NCI-H1417 (cell line): ENCODE results near the gene ZP1.
"Not testable (repeated sequence)": the region's sequence is repeated elsewhere in the genome, so short reads cannot be mapped to it uniquely, and the experiment has no call there.

Experiments
- DNase-seq, 3 experiments: peaks; one replicate each; lab custom pipeline; 2025; lab: John Stamatoyannopoulos, UW

ZP1 gene, protein sequence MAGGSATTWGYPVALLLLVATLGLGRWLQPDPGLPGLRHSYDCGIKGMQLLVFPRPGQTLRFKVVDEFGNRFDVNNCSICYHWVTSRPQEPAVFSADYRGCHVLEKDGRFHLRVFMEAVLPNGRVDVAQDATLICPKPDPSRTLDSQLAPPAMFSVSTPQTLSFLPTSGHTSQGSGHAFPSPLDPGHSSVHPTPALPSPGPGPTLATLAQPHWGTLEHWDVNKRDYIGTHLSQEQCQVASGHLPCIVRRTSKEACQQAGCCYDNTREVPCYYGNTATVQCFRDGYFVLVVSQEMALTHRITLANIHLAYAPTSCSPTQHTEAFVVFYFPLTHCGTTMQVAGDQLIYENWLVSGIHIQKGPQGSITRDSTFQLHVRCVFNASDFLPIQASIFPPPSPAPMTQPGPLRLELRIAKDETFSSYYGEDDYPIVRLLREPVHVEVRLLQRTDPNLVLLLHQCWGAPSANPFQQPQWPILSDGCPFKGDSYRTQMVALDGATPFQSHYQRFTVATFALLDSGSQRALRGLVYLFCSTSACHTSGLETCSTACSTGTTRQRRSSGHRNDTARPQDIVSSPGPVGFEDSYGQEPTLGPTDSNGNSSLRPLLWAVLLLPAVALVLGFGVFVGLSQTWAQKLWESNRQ

DNA sequence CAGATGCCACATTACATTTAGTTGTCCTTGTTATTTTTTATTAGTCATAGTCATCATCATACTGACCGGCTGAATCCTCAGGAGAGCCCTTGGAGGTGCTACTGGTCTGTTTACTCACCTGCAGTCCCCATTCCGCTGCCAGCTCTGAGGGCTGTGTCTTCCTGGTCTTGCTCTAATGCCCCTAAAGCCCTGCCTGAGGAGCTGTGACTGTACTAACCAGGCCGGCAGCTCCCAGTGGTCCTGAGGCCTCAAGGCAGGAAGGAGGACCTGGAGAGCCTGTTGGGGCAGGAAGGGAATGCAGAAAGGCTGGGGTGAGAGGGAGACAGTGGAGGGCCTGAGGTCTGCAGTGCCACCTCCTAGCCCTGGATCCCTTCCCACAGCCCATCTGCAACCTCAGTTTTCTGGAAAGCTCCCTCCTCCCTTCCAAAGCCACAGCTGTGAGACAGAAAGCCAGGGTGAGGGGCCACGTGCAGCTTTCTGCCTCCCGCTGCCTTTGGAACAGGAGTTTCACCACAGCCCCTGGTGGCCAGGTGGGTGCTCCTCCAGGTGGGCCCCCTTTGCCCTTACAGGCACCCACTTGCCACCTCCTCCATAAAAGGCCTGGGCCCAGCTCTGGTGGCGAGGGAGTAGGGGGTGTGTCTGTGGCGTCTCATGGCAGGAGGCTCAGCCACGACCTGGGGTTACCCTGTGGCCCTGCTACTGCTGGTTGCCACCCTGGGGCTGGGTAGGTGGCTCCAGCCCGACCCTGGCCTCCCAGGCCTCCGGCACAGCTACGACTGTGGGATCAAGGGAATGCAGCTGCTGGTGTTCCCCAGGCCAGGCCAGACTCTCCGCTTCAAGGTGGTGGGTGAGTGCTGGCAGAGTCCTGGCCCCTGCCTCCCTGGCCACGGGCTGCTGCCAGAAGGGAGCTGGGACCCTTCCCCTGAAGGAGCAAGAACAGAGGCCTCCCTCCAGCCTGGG is at the start of gene ZP1:
ZP1 (plus strand) TSS at position 632 of the 960 bp plus-strand sequence; CDS start at position 652, 20 bp downstream.
- peak; percentile 18 to 81 (median 39) for DNase-seq

DNA sequence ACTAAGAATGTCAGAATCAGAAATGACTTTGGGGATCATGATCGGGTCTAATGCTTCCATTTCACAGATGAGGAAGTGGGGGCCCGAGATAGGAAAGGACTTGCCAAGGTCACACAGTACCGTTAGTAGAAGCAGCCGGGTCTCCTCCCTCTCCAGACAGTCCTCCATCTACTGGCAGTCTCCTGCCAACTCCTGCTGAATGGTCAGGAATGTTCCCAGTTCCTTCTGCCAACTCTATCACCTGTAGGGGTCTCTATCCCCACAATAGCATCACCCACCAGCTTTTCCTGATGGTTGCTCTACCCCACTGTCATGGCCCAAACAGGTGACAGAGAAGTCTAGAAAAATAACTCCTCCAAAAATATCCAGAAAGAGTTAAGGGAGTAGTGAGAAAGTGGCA is 49.3 kb upstream of the ZP1 start:
- DNase-seq, result no peak

DNA sequence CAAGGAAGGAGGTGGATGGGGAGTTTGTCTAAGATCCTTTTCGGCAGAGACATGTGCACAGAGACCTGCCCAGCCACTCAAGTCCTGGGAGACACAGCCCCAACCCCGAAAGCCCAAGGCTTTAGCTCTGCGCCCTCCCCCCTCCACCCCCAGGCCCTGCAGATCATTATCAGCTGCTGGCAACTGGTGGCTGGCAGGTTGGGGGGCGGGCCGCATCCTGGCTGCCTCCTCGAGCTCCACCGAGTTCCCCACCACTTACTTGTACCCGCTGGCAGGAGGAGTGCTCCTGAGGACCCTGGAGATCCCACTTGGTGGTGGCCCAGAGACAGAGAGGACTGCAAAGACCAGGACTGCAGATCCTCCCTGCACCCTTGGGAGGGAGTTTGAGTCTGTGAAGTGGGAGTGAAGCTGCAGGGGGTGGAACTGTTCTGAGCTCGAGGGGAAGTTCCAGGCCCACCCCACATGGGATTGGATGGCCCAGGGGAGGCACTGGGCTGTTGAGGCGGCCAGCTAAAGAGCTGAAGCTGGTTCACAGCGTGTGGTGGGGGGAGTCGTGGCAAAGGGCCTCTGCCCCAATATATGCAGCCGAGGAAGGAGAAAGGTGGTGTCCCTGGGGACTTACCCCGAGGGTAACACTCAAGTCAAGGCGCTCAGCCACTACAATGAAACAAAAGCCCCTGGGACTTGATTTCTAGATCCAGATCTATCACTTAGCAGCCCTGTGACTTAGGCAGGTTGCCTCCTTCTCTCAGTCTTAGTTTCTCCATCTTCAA is 45.3 kb upstream of the ZP1 start:
- no peak for DNase-seq

DNA sequence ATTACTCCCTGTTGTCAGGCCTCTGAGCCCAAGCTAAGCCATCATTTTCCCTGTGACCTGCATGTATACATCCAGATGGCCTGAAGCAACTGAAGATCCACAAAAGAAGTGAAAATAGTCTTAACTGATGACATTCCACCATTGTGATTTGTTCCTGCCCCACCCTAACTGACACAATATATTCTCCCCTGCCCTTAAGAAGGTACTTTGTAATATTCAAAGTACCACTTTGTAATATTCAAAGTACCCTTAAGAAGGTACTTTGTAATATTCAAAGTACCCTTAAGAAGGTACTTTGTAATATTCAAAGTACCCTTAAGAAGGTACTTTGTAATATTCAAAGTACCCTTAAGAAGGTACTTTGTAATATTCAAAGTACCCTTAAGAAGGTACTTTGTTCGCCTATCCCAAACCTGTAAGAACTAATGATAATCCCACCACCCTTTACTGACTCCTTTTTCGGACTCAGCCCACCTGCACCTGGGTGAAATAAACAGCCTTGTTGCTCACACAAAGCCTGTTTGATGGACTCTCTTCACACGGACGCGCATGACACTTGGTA is 43.5 kb upstream of the ZP1 start:
- DNase-seq, result not testable (repeated sequence)

DNA sequence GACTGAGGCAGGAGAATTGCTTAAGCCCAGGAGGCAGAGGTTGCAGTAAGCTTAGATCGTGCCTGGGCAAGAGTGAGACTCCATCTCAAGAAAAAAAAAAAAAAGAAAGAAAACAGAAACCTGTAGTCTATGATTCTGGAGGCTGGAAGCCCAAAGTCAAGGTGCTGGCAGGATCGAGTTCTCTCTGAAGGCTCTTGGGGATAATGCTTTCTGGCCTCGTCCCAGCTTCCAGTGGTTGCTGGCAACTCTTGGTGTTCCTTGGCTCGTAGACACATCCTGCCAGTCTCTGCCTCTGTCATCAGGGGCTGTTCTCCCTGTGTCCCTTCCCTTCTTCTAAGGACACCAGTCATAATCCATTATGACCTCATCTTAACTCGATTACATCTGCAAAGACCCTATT is 42.2 kb upstream of the ZP1 start:
- no peak for DNase-seq

DNA sequence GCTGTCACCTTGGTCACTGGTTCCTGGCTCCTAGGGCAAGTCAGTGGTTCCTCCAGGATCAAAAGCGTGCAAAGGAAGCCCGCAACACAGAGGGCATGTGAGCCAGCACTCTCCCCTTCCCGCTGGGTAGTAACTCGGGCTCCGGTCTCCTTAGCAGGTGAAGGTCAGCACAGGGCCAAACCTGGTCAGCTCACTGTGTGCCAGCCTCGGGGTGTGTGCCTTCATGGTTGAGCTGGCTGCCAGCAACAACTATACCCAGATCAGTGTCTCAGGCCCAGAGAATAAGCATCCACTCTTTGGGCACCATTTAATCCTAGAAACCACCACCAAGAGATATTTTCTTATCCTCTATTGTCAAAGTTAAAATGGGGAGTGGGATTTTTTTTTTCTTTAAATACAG is 41.6 kb upstream of the ZP1 start:
- DNase-seq, result no peak

DNA sequence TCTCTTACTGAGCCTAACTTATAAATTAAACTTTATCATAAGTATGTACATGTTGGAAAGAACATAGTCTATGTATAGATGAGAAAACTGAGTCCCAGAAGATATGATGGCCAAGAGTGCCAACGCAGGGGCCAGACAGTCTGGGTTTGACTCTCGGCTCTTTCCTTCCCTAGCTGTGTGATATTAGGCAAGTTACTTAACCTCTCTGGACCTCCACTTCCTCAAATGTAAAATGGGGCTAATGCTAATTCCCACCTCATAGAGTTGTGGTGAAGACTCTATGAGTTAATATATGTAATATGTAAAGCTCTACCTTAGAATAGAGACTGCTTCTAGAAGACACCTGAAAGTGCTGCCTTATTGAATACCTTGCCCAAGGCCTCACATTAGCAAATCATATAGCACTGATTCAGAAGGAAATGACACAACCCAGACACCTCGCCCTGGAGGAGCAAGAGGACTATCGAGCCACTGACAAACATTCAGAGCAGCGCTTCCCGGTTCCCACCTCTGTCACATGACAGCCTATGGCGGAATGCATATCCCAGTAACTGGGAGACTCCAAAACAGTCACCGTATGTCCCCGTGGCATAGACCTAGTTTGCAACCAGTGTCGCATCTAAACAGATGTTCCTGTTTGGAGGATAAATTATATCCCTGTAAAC is 36.7 kb upstream of the ZP1 start:
- DNase-seq, result no peak

DNA sequence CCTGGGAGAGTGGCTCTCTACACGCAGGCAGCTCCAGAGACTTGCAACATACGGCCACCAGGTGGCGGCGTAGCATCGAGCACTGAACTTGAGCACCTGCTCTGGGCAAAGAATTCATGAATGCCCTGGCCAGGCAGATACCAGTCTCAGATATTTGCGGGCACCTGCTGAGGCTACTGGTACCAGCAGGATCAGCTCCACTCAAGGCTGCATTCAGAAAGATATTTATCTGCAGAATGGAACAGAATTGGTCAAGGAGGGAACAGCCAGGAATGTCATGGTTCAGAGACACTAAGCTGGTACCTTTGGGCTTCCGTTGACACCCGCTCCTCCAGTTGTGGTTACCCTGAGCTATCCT is 36.2 kb upstream of the ZP1 start:
- peak; percentile 76 to 93 (median 86) for DNase-seq

DNA sequence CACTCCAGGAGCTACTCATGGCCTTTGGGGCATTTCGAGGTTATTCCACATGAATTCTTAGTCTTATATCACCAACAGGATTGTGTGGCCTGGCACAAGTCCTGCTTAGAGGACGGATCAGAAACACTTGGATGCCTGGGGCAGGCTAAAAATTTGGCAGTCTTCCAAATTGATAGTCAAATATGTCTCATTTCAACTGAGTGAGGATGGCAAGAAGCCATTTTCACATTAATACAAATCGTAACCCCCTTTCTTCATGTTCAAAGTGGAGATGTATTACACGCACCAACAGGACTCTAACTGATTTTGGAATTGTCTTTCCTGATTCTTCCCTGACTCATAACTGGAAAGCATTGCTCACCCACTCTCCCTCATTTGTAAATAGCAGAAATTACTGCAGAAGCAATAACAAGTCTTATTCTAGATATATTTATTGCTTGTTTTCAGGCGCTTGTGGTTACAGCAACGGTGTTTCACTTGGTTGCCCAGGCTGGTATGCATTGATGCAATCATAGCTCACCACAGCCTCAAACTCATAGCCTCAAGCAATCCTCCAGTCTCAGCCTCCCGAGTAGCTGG is 35.8 kb upstream of the ZP1 start:
- peak in 2 of 3 experiments; percentile 25 to 78 for DNase-seq

DNA sequence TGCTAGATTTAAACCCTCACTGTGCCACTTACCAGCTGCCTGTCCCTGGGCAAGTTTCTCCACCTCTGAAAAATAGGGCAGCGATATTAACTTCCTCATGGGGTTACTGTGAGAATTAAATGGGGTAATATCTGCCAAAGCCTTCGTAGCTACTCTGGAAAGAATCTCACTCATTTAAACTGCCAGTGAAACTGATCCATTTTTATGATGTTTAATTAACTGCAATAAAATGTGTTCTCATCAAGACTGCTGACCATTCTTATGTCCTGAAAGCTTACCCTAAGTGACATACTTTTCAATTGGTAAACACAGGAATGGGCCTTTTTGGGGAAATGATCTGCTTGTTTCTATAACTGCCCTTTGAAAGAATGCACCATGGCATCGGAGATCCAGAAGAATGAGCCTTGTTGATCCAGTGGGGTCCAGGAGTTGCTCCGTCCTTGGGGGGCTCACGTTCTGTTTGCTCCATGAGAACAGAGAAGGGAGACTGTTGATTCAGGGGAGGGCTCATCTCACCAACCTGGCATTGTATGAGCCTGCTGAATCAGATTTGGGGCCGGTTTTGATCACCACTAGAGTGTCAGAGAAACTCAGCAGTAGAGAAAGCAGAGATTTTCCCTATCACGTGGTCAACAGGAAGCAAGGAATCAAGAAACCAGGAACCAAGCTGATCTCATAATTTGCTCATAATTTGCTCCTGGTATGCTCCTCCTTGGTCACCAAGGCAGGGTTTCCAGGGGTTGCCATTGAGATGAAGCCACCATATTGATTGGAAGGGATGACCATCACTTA is 32.4 kb upstream of the ZP1 start:
- DNase-seq, result no peak

DNA sequence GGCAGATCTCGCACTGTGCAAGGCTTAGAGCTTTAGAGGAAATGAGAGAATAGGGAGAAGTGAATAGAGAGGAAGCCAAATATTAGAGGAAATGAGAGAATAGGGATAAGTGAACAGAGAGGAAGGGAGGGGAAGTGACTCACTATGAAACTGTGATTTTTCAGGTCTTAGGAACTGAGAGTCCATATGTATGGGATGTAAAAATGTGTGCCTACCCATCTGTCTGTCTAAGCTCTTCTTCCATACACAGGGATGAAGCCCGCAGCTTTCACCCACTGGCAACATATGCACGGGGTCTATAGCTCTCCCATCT is 31.9 kb upstream of the ZP1 start:
- no peak for DNase-seq

DNA sequence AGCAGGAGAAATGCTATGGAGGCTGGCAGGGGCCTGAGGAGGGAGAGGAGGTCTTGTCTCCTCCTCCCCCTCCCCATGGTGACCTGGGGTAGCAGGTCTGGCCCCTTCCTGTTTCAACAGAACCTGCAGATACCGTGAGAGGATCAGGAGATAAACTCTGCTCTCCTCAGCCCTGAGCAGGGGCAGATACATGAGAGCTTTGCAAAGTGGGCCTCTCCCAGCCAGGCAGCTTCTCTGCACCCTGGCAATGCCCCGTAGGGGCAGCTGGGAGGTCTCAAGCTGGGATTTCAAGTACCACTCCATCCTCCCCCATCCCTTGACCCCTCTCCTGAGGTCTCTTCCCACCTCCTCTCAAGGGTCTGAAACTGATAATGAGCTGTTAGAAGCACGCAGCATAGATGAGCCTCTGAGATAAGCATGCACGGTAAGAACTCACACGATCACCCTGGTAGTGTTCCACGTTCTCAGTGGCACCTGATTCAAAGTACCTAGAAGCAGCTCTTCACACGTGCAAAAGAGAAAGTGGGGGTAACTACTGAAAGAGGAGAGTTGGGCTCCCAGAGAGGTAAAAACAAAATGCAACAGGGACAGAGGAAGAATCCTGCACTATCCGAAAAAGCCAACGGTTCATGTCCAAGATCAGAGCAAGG is 30.4 kb upstream of the ZP1 start:
- peak in 1 of 3 experiments; percentile 39 for DNase-seq

DNA sequence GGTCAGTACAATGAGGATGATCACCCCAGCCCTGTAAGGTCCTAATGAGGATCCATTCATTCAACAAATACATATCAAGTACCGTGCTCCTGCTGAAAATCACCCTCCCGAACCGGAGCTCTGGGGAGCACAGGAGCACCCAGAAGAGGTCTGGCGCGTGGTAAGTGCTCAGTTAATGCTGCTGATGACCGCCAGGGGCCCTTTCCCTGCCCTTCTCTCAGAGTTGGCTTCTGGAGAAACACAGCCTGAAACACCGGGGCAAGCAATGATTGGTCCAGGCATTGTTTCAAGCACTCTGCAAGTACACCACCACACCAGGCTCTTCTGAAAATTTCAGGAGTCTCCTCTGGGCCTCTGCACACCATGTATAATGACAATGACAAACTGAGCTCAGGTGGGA is 29.2 kb upstream of the ZP1 start:
- no peak for DNase-seq

DNA sequence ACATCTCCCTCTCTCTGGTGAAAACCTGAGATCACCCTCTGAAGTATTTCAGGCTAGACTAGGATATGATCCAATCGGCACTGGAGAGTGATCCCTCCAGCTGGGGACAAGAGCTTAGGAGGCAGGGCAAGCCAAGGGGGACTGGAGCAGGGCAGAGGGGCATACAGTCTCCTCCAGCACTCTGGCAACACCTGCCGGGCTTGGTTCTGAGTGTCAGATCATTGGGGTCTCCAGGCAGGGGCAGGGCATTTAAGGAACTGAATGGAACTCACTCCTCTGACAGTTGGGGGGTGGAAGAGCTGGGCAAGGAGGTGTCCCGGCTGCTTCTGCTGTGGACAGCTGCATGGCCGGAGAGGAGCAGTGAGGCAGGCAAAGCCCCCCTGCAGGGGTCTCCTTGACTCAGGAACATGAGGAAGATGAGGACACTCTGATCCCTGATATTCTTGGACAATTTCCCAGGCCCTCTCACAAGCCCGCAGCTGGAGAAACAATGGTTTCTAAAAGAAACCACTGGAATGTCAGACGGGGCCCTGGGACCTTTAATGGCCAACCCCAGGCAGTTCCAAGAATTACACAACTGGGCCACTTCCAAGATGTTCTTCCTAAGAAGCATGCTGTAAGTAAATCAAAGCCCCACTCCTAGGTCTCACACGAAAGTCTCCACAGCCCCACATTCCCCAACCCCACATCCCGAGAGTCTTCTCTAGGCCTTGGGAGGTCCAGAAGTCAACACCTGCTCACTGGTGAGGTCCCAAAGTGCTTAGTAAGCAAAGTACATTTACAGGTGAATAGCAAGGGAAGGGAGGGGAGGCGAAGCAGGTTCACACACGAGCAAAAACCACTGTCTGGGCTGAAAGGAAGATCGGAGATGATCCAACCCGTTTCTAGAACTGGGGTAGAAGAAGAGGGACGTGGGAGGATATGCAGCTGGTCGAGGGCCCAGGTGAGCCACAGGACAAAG is 26.6 kb upstream of the ZP1 start:
- no peak for DNase-seq

DNA sequence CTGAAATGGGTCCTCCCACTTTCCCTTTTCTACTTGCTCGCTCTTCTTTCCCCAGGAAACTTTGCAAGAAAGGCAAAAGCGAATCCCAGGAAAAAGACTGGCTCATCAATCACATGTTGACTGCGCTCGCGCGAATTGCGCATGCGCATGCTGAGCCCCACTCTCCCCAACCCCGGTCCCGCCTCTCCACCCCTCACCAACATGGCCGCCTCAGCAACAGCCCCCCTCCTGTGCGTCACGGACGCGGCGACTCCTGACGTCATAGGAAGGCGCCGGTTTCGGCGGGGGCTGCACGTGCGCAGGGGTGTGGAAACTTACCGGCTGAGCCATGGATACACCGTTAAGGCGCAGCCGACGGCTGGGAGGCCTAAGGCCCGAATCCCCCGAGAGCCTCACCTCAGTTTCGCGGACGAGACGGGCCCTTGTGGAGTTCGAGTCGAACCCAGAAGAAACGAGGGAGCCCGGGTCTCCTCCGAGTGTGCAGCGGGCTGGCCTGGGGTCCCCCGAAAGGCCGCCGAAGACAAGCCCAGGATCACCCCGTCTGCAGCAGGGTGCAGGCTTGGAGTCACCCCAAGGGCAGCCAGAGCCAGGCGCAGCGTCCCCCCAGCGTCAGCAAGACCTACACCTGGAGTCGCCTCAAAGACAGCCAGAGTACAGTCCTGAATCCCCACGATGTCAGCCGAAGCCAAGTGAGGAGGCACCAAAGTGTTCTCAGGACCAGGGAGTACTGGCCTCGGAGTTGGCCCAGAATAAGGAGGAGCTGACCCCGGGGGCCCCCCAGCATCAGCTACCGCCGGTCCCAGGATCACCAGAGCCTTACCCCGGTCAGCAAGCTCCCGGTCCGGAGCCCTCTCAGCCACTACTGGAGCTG is 25.3 kb upstream of the ZP1 start, which contains the start of gene CCDC86:
CCDC86 (plus strand) TSS at position 317 of the 871 bp plus-strand sequence; CDS start at position 329, 12 bp downstream.
- peak; percentile 95 to 98 (median 97) for DNase-seq

DNA sequence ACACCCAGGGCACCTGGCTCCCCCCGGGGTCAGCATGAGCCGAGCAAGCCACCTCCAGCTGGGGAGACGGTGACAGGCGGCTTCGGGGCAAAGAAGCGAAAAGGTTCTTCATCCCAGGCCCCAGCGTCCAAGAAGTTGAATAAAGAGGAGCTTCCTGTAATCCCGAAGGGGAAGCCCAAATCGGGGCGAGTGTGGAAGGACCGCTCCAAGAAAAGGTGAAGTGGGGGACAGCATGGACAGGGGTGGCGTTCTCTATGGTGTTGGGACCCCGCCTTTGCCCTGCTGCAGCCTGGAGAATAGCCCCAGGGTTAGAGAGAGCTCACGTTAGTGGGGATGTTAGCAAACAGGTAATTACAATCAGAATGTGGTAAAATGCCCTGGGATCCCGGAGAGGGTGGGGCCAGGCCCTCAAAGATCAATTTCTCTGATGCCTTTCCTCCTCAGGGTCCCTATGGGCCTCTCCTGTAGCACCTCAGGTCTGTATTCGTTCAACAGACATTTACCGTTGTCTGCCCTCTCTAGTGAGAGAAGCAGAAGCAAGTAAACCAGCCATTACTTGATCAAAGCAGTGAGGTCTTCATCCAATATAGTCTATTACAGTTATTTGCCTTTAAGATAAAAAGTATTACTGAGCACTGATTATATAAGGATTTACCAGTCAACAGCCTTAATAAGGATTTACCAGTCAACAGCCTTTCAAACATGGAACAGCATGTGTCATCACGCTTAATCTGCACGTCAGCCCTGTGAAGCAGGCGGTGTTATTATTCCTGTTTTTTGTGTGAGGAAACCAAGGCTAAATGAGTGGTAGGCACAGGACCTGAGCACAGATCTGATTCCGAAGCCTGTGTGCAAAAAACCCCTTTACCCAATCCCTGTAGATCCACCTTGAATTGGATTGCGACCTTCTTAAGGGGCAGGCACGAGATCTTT is 24.4 kb upstream of the ZP1 start:
- DNase-seq, result peak in 1 of 3 experiments; percentile 19
